Jurkat, Clone E6-1 (cell line): ENCODE results near the gene TMA16.
"Not testable (repeated sequence)": the region's sequence is repeated elsewhere in the genome, so short reads cannot be mapped to it uniquely, and the experiment has no call there.

Source experiments
- DNase-seq: peaks from one replicate; pipeline ENCODE4 v3.0.0-alpha.2; 2011; ENCODE audit warnings: low read depth, low spot score
- H3K4me3 ChIP-seq: 2 replicates; pipeline ENCODE4 v1.5.1; 2011; ENCODE audit warnings: mild to moderate bottlenecking, low read length, control low read depth, moderate library complexity

Gene TMA16

GRCh38 chr4:163495900-163496299, 1.4 kb downstream of the TMA16 start:
- DNase-seq: peak; percentile 71
- H3K4me3 ChIP-seq: peak overlapping the region; percentile 90

GRCh38 chr4:163500586-163500985, 6.1 kb downstream of the TMA16 start:
- no peak overlapping the region for H3K4me3 ChIP-seq
- DNase-seq: no peak

GRCh38 chr4:163505374-163505773, 10.9 kb downstream of the TMA16 start:
- no peak overlapping the region for H3K4me3 ChIP-seq
- no peak for DNase-seq

DNA sequence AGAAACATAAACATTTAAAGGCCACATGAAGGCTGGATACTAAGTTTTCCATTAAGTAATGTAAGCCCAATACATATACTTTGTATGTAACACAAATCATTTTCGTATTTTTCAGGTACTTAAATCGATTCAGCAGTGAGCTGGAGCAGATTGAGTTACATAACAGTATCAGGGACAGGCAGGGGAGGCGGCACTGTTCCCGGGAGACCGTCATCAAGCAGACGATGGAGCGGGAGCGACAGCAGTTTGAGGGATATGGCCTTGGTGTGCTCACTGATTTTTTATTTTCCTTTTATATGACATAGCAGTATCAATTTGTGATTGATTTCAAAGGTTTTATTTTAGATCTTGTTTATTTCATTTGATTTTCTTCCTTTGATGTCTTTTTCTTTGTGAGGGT, 20.7 kb downstream of the TMA16 start:
- H3K4me3 ChIP-seq: no peak overlapping the region
- no peak for DNase-seq

- no peak for DNase-seq
- H3K4me3 ChIP-seq: no peak overlapping the region
Measured at GRCh38 chr4:163523791-163524365, 29.4 kb downstream of the TMA16 start.

- no peak for DNase-seq
- no peak overlapping the region for H3K4me3 ChIP-seq
Measured at GRCh38 chr4:163525982-163526381, 31.5 kb downstream of the TMA16 start.

DNA sequence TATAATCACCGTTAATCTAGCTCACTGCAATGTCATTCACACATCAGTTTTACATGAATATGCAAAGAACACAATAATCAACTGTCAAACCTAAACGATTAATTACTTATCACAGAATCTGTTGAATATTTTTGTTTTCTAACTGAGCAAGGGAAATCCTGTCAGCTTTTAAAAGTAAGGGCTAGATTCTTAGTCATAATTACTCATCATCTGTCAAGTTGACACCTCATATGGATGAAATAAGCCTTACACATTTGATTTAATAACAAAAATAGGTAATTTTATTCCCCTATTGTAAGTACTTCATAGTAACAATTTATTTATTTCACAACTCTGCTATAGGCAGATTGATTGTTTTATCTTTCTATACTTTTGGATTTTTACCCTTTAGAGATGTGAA, 32.7 kb downstream of the TMA16 start:
- DNase-seq: no peak
- H3K4me3 ChIP-seq: no peak overlapping the region

- no peak overlapping the region for H3K4me3 ChIP-seq
- DNase-seq: peak; percentile 90
Measured at GRCh38 chr4:163528653-163529052, 34.2 kb downstream of the TMA16 start.

DNA sequence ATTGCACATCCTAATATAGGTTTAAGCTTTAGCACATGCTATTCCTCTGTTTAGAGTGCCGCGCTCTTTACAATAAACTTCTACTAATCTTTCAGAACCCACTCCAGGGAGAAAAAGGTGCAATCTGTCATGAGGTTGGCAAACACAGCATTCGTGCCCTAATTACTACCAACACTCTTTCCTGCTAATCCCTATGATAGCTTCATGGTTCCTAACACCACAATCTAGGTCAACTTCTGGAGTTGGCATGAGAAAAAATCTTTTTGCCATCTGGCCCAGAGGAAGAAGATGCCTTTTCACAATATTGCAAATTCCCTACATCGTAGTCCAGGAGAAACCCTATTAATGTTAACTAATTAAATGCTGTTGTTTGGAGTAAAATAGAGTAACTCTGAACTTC, 39.6 kb downstream of the TMA16 start:
- DNase-seq: no peak
- H3K4me3 ChIP-seq: no peak overlapping the region

- H3K4me3 ChIP-seq: no peak overlapping the region
Measured at GRCh38 chr4:163535657-163536056, 41.2 kb downstream of the TMA16 start.

DNA sequence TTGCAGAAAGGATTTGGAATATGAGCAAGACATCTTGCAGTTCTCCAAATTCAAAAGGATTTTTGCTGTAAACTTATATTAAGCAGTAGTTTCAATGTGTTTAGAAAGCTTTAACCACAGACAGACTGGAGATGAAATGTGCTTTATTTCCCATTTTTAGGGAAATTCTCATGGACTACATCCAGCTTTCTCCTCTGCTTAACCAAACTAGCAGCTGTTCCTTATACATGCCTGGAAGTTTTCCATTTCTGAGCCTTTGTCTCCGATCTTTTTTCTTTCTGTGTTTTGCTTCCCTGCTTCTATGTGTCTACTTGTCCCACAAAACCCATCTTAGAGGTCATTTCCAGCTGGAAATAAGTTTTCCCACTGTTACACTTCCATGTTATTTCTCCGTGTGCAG, 41.6 kb downstream of the TMA16 start:
- DNase-seq: no peak
- H3K4me3 ChIP-seq: no peak overlapping the region

More at GRCh38 chr4:163535657-163536056, 41.2 kb downstream of the TMA16 start:
- no peak for DNase-seq

GRCh38 chr4:163537114-163537513, 42.6 kb downstream of the TMA16 start:
- no peak overlapping the region for H3K4me3 ChIP-seq
- no peak for DNase-seq

GRCh38 chr4:163538820-163539219, 44.3 kb downstream of the TMA16 start:
- DNase-seq: not testable (repeated sequence)

DNA sequence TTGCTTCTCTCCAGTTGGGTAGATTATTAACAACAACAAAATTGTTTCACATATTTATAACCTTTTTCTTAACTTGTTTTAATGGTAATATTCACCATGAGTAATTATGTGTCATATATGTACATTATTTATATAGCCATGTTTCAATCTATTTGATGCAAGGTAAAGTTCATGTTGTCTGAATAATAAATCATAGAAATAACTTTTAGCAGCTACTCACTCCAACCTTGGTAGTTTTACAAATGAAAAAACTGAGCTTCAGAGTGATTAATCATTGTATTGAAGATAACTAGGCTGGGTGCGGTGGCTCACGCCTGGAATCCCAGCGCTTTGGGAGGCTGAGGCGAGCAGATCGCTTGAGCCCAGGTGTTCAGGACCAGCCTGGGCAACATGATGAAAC, 46.0 kb downstream of the TMA16 start:
- H3K4me3 ChIP-seq: no peak overlapping the region
- no peak for DNase-seq

More at GRCh38 chr4:163538820-163539219, 44.3 kb downstream of the TMA16 start:
- not testable (repeated sequence) for H3K4me3 ChIP-seq

GRCh38 chr4:163540977-163541376, 46.5 kb downstream of the TMA16 start:
- no peak for DNase-seq

GRCh38 chr4:163542275-163542674, 47.8 kb downstream of the TMA16 start:
- H3K4me3 ChIP-seq: no peak overlapping the region
- DNase-seq: no peak

More at GRCh38 chr4:163540977-163541376, 46.5 kb downstream of the TMA16 start:
- H3K4me3 ChIP-seq: no peak overlapping the region

DNA sequence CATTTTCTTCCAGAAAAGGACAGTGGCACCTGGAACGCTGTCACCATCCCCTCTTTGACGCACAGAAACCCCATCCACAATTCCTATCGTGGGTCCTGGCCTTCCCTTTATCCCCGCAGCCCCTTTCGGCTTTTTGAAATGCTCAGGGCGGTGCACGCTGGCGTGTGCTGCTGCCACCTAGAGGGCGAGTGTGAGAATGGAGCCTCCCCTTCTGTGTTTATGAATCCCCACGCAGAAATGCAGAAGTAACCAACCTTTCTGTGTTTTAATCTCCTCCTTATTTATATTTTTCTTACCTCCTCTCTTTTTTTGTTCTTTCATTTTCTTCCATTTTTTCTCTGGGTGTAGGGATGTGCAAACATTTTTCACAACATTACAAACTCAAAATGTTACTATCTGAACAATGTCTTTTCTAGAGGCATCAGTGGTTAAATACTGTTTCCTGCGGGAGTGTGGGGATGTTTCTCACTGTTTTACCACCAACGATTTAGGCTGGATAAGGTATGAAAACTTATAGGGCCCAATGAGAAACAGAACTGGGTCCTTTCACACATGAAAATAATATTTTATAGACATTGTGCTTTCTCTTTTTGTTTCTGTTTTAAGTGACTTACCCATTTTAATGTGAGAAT, 50.0 kb downstream of the TMA16 start:
- H3K4me3 ChIP-seq: peak overlapping the region; percentile 29
- DNase-seq: peak; percentile 35

GRCh38 chr4:163548481-163549243, 54.2 kb downstream of the TMA16 start:
- peak; percentile 50 for DNase-seq
- no peak overlapping the region for H3K4me3 ChIP-seq

DNA sequence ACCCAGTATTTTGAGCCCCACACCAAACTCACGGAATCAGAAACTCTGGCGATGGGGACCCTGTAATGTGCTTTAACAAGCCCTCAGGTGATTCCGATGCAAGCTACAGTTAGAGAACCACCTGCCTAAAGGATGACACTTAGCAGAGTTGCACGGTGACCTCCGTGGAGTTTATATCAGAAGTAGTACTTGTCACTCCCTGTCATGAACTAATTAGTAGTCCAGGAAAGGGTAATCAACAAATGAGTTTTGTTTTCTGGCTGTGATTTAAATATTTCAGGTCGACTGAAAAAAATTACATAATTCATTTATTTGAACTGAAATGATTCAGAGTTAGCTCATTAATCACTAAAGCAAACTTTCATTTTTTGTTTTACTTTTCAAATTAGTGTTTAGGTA, 56.4 kb downstream of the TMA16 start:
- no peak for DNase-seq
- H3K4me3 ChIP-seq: no peak overlapping the region

DNA sequence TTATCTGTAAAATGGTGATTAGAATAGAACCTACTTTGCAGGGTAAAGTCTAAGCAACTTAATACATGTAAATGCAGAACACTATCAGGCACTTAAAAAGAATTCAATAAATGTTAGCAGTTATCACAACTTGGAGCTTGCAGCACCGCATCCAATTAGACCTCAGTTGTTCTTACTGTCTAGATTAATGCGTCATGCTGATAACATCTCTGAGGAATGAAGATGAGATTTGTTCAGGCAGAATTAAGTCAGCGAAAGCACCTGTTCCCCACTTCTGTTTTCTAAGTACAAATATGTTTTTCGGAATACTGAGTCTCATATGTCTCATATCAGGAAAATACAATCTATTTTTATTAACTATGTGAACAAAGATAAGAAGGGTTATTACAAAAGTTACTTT, 58.7 kb downstream of the TMA16 start:
- no peak overlapping the region for H3K4me3 ChIP-seq
- no peak for DNase-seq
